Measurements from ENCODE around the gene NFIL3. TPM values are rescaled to one million over a fixed set of nuclear protein-coding genes. Genes with fewer than 3 reads are reported as not detected.

NFIL3 gene
- total and polyA plus RNA-seq, 2 of the 8 experiments (the other 6 are each of a cell fraction or from before 2014, with no cell fraction given) = 3.4 to 13.5 TPM

- H2AK5ac ChIP-seq (ENCODE audit: low read depth, low read length) = no peak overlapping the region
- H3K36me3 ChIP-seq (ENCODE audit: control insufficient read depth in 2 of 4, insufficient read depth in 4 of 4, low read length in 3 of 4) = peaks cover 0 to 4% (median 0%) of the 10 kb centered on the region in 4 experiments; a peak in 2 of 8 replicates
- H4K91ac ChIP-seq (replicated peaks; ENCODE audit: insufficient read length, low read length) = no peak overlapping the region
- no peak overlapping the region for H3K4me3 ChIP-seq (ENCODE audit: extremely low read depth in 1 of 4, insufficient read depth in 2 of 4, low read depth in 3 of 4, low read length in 4 of 4)
- WGBS, 2 experiments (ENCODE audit: extremely low coverage in 1 of 2, insufficient coverage in 1 of 2, insufficient read length in 1 of 2, insufficient replicate concordance in 2 of 2, low coverage in 1 of 2, low lambda C conversion rate in 2 of 2, missing lambda C conversion rate in 1 of 2) = 89% methylated on average over 3 of the region's 3 CpGs; no CpG with 5 or more reads in 1 of the 2 experiments
- no peak overlapping the region for H3K23ac ChIP-seq (ENCODE audit: insufficient read length)
- H2BK20ac ChIP-seq (ENCODE audit: low read length) = no peak overlapping the region
- H3K79me2 ChIP-seq (ENCODE audit: control insufficient read depth in 1 of 2, insufficient read depth in 2 of 2, low read length in 2 of 2) = peaks cover 5 to 15% of the 10 kb centered on the region in 2 experiments
- no peak overlapping the region for H2BK15ac ChIP-seq (ENCODE audit: low read length)
- H3K18ac ChIP-seq (ENCODE audit: extremely low read depth, low read length) = no peak overlapping the region
- no peak overlapping the region for H3K4me2 ChIP-seq (ENCODE audit: insufficient read depth in 1 of 2, low read depth in 2 of 2, low read length in 2 of 2)
- peaks cover under 1% of the 10 kb centered on the region; the same call in 1 of the 2 replicates for H3K79me1 ChIP-seq (ENCODE audit: low read depth, low read length)
- no peak overlapping the region for H2AFZ ChIP-seq (ENCODE audit: low read length)
- H2BK5ac ChIP-seq (ENCODE audit: low read depth, low read length) = no peak overlapping the region
- H3K27ac ChIP-seq (ENCODE audit: low read depth, low read length) = no peak overlapping the region
- POLR2A ChIA-PET (ENCODE audit: partially characterized antibody) = no interaction called here
- no peak overlapping the region; the same call in 1 of the 2 replicates for H4K8ac ChIP-seq (ENCODE audit: extremely low read depth, insufficient read depth, low read length)
- H4K5ac ChIP-seq (ENCODE audit: insufficient read length, low read depth, low read length) = no peak overlapping the region
- no peak overlapping the region for H3K4ac ChIP-seq (replicated peaks; ENCODE audit: insufficient read length, low read depth, low read length)
- H2BK120ac ChIP-seq (replicated peaks; ENCODE audit: low read depth, low read length) = no peak overlapping the region
- H4K20me1 ChIP-seq (replicated peaks in 1 of 2; ENCODE audit: control insufficient read depth in 1 of 2, insufficient read depth in 2 of 2, low read length in 2 of 2) = peaks cover 4 to 5% of the 10 kb centered on the region in 2 experiments
- H2BK12ac ChIP-seq (ENCODE audit: low read depth, low read length) = no peak overlapping the region
- peaks cover 3 to 5% of the 10 kb centered on the region in 2 experiments; a peak in 3 of 4 replicates for H3K9me3 ChIP-seq (ENCODE audit: insufficient read depth in 2 of 2, low read depth in 1 of 2, low read length in 1 of 2)
- TF ChIP-seq BACH1 (IDR thresholded peaks at IDR 0.05; ENCODE audit: low read length) (no peak), TAF7 (optimal IDR thresholded peaks at IDR 0.05; ENCODE audit: borderline replicate concordance, low read depth, low read length) (no peak), ASH2L (IDR thresholded peaks at IDR 0.05; ENCODE audit: low read length) (no peak), KDM1A (IDR thresholded peaks at IDR 0.05; ENCODE audit: borderline replicate concordance, low read length) (no peak)
- no peak overlapping the region for H3K9ac ChIP-seq (replicated peaks in 1 of 4; ENCODE audit: extremely low read depth in 1 of 4, low read depth in 3 of 4, low read length in 3 of 4)
- CTCF ChIA-PET (ENCODE audit: partially characterized antibody) = interaction anchor here (1.4 kb wide), 1 partner anchor 13 kb away, joined by 3 read pairs; no protein-coding TSS in a partner anchor
- H3K56ac ChIP-seq (replicated peaks; ENCODE audit: insufficient read length, low read depth, low read length) = no peak overlapping the region
- peaks cover 4 to 10% (median 9%) of the 10 kb centered on the region in 4 experiments; a peak in 6 of 7 replicates for H3K4me1 ChIP-seq (replicated peaks in 1 of 4; ENCODE audit: control insufficient read depth in 3 of 4, insufficient read depth in 4 of 4, low read length in 3 of 4)
- no peaks in the 10 kb centered on the region for H3K27me3 ChIP-seq (replicated peaks in 1 of 4; ENCODE audit: control insufficient read depth in 3 of 4, extremely low read depth in 1 of 4, insufficient read depth in 3 of 4, low read length in 3 of 4)
- DNase-seq (ENCODE audit: low read depth in 1 of 2, low spot score in 2 of 2) (no peak), FAIRE-seq (no peak)
- H3K14ac ChIP-seq (ENCODE audit: insufficient read length) = no peak overlapping the region
- H3K23me2 ChIP-seq (ENCODE audit: low read depth, low read length) = peaks cover 4% of the 10 kb centered on the region; the same call in 1 of the 2 replicates
Observed at GRCh38 chr9:91364702-91365101, 58.9 kb downstream of the NFIL3 start.

All from H1 (cell line).